ENCODE data around the gene ECHDC3. TPM values are rescaled to one million over a fixed set of nuclear protein-coding genes. Genes with fewer than 3 reads are reported as not detected.

The ECHDC3 gene
- total and polyA plus RNA-seq, 2 of the 13 experiments (the other 11 are each of a cell fraction or from before 2014, with no cell fraction given) = not detected

DNA sequence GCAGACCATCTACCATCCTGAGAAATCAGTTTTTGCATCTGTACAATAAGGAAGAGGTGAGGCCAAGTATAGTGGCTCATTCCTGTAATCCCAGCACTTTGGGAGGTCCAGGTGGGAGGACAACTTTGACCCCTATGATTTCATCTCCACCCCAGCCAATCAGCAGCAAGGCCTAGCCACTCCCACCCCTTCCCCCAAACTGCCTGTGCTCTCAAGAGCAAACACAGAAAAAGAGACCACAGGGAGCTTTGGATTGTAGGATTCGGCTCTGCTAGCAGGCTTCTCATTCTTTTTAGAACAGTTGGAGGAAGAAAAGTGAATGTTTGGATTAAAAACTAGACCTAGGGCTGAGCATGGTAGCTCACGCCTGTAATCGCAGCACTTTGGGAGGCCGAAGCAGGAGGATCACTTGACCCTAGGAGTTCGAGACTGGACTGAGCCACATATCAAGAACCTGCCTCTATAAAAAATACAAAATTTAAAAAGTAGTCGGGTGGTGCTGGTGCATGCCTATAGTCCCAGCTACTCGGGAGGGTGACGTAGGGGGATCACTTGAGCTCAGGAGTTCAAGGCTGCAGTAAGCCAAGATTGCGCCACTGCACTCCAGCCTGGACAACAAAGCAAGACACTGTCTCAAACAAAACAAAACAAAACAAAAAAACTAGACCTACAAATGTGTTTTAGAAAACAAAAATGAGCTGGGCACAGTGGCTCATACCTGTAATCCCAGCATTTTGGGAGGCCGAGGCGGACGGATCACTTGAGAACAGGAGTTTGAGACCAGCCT is 55.9 kb downstream of the ECHDC3 start (continued):
- TF ChIP-seq ZNF18 (CRISPR knock-in tag; IDR thresholded peaks at IDR 0.05; ENCODE audit: insufficient replicate concordance) = no peak
- TF ChIP-seq MAFF (IDR thresholded peaks at IDR 0.05; ENCODE audit: low read depth, low read length) = no peak
- TF ChIP-seq ELF3 (CRISPR knock-in tag; IDR thresholded peaks at IDR 0.05) = no peak
- TF ChIP-seq THAP11 (CRISPR knock-in tag; IDR thresholded peaks at IDR 0.05) = no peak
- TF ChIP-seq NFE2L1 (CRISPR knock-in tag; IDR thresholded peaks at IDR 0.05; ENCODE audit: borderline replicate concordance) = no peak
- TF ChIP-seq GTF2F1 (IDR thresholded peaks at IDR 0.05; ENCODE audit: low read length) = no peak
- TF ChIP-seq CEBPB (IDR thresholded peaks at IDR 0.05; ENCODE audit: borderline replicate concordance, low read depth, low read length) = peak; percentile 69
- no peak; the same call in 1 of the 2 replicates for TF ChIP-seq POGK (CRISPR knock-in tag; conservative IDR thresholded peaks at IDR 0.05)
- no peak for TF ChIP-seq HOXA7 (CRISPR knock-in tag; IDR thresholded peaks at IDR 0.05)
- TF ChIP-seq, protein P1, sequence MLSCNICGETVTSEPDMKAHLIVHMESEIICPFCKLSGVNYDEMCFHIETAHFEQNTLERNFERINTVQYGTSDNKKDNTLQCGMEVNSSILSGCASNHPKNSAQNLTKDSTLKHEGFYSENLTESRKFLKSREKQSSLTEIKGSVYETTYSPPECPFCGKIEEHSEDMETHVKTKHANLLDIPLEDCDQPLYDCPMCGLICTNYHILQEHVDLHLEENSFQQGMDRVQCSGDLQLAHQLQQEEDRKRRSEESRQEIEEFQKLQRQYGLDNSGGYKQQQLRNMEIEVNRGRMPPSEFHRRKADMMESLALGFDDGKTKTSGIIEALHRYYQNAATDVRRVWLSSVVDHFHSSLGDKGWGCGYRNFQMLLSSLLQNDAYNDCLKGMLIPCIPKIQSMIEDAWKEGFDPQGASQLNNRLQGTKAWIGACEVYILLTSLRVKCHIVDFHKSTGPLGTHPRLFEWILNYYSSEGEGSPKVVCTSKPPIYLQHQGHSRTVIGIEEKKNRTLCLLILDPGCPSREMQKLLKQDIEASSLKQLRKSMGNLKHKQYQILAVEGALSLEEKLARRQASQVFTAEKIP (CRISPR knock-in tag; IDR thresholded peaks at IDR 0.05; ENCODE audit: borderline replicate concordance) = no peak
- TF ChIP-seq YY1 (IDR thresholded peaks at IDR 0.05; ENCODE audit: insufficient read depth, insufficient replicate concordance, low read depth, low read length) = no peak
- TF ChIP-seq ZBTB38 (CRISPR knock-in tag; IDR thresholded peaks at IDR 0.05) = no peak
- no peak for TF ChIP-seq ATF1 (CRISPR knock-in tag; IDR thresholded peaks at IDR 0.05)
- TF ChIP-seq TMF1 (CRISPR knock-in tag; IDR thresholded peaks at IDR 0.05; ENCODE audit: low read depth) = no peak
- TF ChIP-seq NR1H2 (CRISPR knock-in tag; IDR thresholded peaks at IDR 0.05; ENCODE audit: borderline replicate concordance, low read depth) = no peak
- no peak for TF ChIP-seq MTF1 (CRISPR knock-in tag; IDR thresholded peaks at IDR 0.05)
- TF ChIP-seq ZBTB4 (CRISPR knock-in tag; IDR thresholded peaks at IDR 0.05; ENCODE audit: borderline replicate concordance) = no peak
- TF ChIP-seq, protein P2, sequence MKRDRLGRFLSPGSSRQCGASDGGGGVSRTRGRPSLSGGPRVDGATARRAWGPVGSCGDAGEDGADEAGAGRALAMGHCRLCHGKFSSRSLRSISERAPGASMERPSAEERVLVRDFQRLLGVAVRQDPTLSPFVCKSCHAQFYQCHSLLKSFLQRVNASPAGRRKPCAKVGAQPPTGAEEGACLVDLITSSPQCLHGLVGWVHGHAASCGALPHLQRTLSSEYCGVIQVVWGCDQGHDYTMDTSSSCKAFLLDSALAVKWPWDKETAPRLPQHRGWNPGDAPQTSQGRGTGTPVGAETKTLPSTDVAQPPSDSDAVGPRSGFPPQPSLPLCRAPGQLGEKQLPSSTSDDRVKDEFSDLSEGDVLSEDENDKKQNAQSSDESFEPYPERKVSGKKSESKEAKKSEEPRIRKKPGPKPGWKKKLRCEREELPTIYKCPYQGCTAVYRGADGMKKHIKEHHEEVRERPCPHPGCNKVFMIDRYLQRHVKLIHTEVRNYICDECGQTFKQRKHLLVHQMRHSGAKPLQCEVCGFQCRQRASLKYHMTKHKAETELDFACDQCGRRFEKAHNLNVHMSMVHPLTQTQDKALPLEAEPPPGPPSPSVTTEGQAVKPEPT (CRISPR knock-in tag; IDR thresholded peaks at IDR 0.05; ENCODE audit: low read depth) = no peak
- TF ChIP-seq EZH2 (conservative IDR thresholded peaks at IDR 0.05; ENCODE audit: low read depth, low read length) = no peak

Measured in HepG2 (cell line).